Vein endothelial cell (primary cell): ENCODE measurements around the gene NPHP3. TPM values are rescaled to one million over a fixed set of nuclear protein-coding genes. Genes with fewer than 3 reads are reported as not detected.

Experiments used
- total RNA-seq: library from RNA; depleted of rRNA; stranded (reverse); fragments of >200 nt; gene quantifications from 2 replicates; pipeline ENCODE4 v1.2.3, GENCODE V29; 2012

NPHP3 gene
- 33.3 and 36.3 TPM in 2 replicates for total RNA-seq

DNA sequence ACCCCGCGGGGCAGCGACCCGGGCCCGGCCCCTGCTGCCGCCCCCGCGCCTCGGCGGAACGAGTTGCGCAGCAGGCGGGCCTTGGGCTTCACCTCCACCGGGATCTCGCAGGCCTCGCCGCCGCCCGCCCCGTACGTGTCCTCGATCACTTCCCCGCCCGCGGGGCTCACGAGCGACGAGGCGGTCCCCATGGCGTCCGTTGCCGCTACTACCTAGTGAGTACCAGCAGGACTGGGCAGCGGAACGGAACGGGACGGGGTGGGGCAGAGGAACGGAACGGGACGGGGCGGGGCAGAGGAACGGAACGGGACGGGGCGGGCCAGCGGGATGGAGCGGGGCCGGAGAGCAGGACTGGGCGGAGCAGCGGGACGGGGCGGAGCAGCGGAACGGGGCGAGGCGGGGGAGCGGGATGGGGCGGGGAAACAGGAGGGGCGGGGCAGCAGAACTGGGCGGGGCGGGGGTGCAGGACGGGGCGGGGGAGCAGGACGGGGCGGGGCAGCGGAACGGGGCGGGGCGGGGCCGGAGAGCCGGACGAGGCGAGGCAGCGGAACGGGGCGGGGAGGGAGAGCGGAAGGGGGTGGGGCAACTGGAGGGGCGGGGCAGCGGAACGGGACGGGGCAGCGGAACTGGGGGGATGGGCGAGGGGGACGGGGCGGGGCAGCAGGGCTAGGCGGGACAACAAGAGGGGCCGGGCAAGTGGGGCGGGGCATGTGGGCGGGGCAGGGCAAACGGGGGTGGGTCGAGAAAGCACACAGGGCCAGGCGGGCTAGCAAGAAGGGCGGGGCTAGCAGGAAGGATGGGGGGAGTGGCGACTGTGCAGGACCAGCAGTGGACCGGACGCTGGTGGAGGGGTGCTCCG is at the start of gene NPHP3:
Gene NPHP3 (minus strand): TSS at position 245 of the 859 bp plus-strand sequence. CDS start 54 bp downstream, at position 191.

GRCh38 chr3:132660052-132660810 is 62.0 kb downstream of the NPHP3 start, which contains the start of gene UBA5:
Gene UBA5, plus strand, starts transcription at chr3:132660329. Its CDS starts 209 bp downstream, at chr3:132660538.

DNA sequence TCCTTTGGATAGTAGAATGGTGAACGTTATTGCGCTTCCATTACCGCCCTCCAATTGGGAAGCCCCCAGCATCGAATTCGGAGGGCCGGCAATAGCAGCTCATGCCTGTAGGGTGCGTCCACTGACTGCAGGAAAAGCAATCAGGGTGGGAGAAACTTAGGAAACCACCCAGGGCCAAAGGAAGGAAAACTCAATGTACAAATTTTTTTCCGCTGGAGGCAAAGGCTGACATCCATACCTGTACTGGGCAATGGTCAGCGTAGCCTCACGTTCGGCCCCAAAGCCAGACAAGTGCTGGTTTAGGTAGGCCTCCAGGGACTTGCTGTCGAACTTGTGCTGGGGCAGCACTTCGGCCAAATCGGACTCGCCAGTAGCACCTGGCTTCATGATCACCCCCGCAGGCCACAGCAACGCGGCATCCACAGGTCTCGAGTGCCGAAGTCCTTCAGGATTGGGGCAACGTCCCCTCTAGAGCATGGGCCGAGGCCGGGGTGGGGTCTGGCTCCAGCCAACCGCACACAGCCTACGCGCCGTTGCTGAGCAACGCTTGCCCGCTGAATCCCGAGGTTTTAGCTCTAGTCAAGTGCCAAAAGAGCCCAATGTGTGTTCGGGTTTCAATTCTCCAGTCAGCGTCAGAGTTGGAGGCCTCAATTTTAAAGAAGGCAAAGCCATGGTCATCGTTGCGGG is 62.7 kb downstream of the NPHP3 start, which contains the start of gene ACAD11:
Gene ACAD11 (minus strand): TSS at position 445 of the 687 bp plus-strand sequence. CDS start 58 bp downstream, at position 387.

Other genes starting within 250 kb of the NPHP3 start
- gene ACKR4, start 125.1 kb downstream of the NPHP3 start, total RNA-seq = 1.7 and 2.9 TPM in 2 replicates
- gene ACAD11, start 62.6 kb downstream of the NPHP3 start, total RNA-seq = 18.5 and 18.9 TPM in 2 replicates
- gene UBA5, start 62.1 kb downstream of the NPHP3 start, total RNA-seq = 24.0 and 26.8 TPM in 2 replicates